H9 (cell line): Measurements from ENCODE around the gene ACOX3. TPM values are rescaled to one million over a fixed set of nuclear protein-coding genes. Genes with fewer than 3 reads are reported as not detected.

Experiments used
- DNase-seq: peaks from one replicate; pipeline ENCODE4 v3.0.0-alpha.2; 2017
- H2AFZ ChIP-seq: one replicate; pipeline ENCODE4 v1.6.1; 2013; ENCODE audit warnings: mild to moderate bottlenecking, low read length, control low read depth, moderate library complexity
- H2AK5ac ChIP-seq: 2 replicates; pipeline ENCODE4 v1.6.1; 2013; ENCODE audit warnings: low read length, control low read depth, mixed read lengths; ENCODE audit not compliant: insufficient read length
- H2BK120ac ChIP-seq: one replicate; pipeline ENCODE4 v1.6.1; 2013; ENCODE audit warnings: low read depth, mild to moderate bottlenecking, low read length, control low read depth, inconsistent platforms; ENCODE audit not compliant: poor library complexity, severe bottlenecking
- H2BK12ac ChIP-seq: 2 replicates; pipeline ENCODE4 v1.6.1; 2013; ENCODE audit warnings: low read length, control low read depth, mixed read lengths, low read depth; ENCODE audit not compliant: insufficient read length
- H2BK15ac ChIP-seq: 2 replicates; pipeline ENCODE4 v1.6.1; 2013; ENCODE audit warnings: low read depth, low read length, control low read depth
- H2BK20ac ChIP-seq: one replicate; pipeline ENCODE4 v1.6.1; 2013; ENCODE audit warnings: low read depth, mild to moderate bottlenecking, low read length, control low read depth, inconsistent platforms; ENCODE audit not compliant: poor library complexity, severe bottlenecking
- H2BK5ac ChIP-seq: 2 replicates; pipeline ENCODE4 v1.6.1; 2013; ENCODE audit warnings: low read length, control low read depth, mixed read lengths; ENCODE audit not compliant: insufficient read length
- H3K14ac ChIP-seq: 2 replicates; pipeline ENCODE4 v1.6.1; 2013; ENCODE audit warnings: low read length, control low read depth; ENCODE audit not compliant: insufficient read depth
- H3K18ac ChIP-seq: 2 replicates; pipeline ENCODE4 v1.6.1; 2013; ENCODE audit warnings: low read depth, mild to moderate bottlenecking, mixed read lengths, low read length, control low read depth; ENCODE audit not compliant: insufficient read length
- H3K23ac ChIP-seq: 2 replicates; pipeline ENCODE4 v1.6.1; 2013; ENCODE audit warnings: low read length, control low read depth, mixed read lengths, low read depth; ENCODE audit not compliant: insufficient read length
- H3K23me2 ChIP-seq: 2 replicates; pipeline ENCODE4 v1.6.1; 2013; ENCODE audit warnings: low read depth, mild to moderate bottlenecking, mixed read lengths, low read length, control low read depth; ENCODE audit not compliant: insufficient read length, poor library complexity, severe bottlenecking
- H3K27ac ChIP-seq: 2 replicates; pipeline ENCODE4 v1.5.1; 2013; ENCODE audit warnings: low read length, control low read depth, mixed read lengths, low read depth; ENCODE audit not compliant: insufficient read length
- H3K27me3 ChIP-seq: 2 replicates; pipeline ENCODE4 v1.6.1; 2013; ENCODE audit warnings: low read length, control low read depth, inconsistent platforms; ENCODE audit not compliant: insufficient read depth
- H3K4ac ChIP-seq: 2 replicates; pipeline ENCODE4 v1.6.1; 2013; ENCODE audit warnings: low read depth, mild to moderate bottlenecking, control low read depth, inconsistent platforms, low read length, moderate library complexity
- H3K4me1 ChIP-seq: 2 replicates; pipeline ENCODE4 v1.6.1; 2013; ENCODE audit warnings: low read length, control low read depth, inconsistent platforms; ENCODE audit not compliant: insufficient read depth
- H3K4me2 ChIP-seq: 2 replicates; pipeline ENCODE4 v1.6.1; 2013; ENCODE audit warnings: low read length, control low read depth, mixed read lengths; ENCODE audit not compliant: insufficient read length, insufficient read depth
- H3K56ac ChIP-seq: 2 replicates; pipeline ENCODE4 v1.6.1; 2013; ENCODE audit warnings: low read depth, mild to moderate bottlenecking, mixed read lengths, low read length, control low read depth; ENCODE audit not compliant: insufficient read length
- H3K79me1 ChIP-seq: 2 replicates; pipeline ENCODE4 v1.6.1; 2013; ENCODE audit warnings: low read depth, mild to moderate bottlenecking, moderate library complexity, low read length, control low read depth, inconsistent platforms; ENCODE audit not compliant: insufficient read depth, poor library complexity, severe bottlenecking
- H3K79me2 ChIP-seq: 2 replicates; pipeline ENCODE4 v1.6.1; 2013; ENCODE audit warnings: low read length, control low read depth, inconsistent platforms; ENCODE audit not compliant: insufficient read depth
- H3K9ac ChIP-seq: 2 replicates; pipeline ENCODE4 v1.6.1; 2013; ENCODE audit warnings: low read length, control low read depth, mixed read lengths; ENCODE audit not compliant: insufficient read length; ENCODE audit errors: extremely low read depth
- H3K9me3 ChIP-seq: one replicate; pipeline ENCODE4 v1.6.1; 2013; ENCODE audit warnings: low read depth, low read length, inconsistent platforms; ENCODE audit not compliant: control insufficient read depth
- H3T11ph ChIP-seq: one replicate; pipeline ENCODE4 v1.6.1; 2013; ENCODE audit warnings: mild to moderate bottlenecking, low read length, control low read depth, inconsistent platforms
- H4K20me1 ChIP-seq: one replicate; pipeline ENCODE4 v1.6.1; 2013; ENCODE audit not compliant: control insufficient read depth, insufficient read length, insufficient read depth
- H4K5ac ChIP-seq: 2 replicates; pipeline ENCODE4 v1.6.1; 2013; ENCODE audit warnings: low read depth, mild to moderate bottlenecking, mixed read lengths, low read length, control low read depth; ENCODE audit not compliant: insufficient read length
- H4K8ac ChIP-seq: replicated peaks from 2 replicates; pipeline ENCODE4 v1.6.1; 2013; ENCODE audit warnings: low read length, control low read depth, mixed read lengths, low read depth; ENCODE audit not compliant: insufficient read length
- H4K91ac ChIP-seq: 2 replicates; pipeline ENCODE4 v1.6.1; 2013; ENCODE audit warnings: low read depth, mild to moderate bottlenecking, moderate library complexity, mixed read lengths, low read length, control low read depth; ENCODE audit not compliant: insufficient read length
- H3K27ac Mint-ChIP-seq, 3 experiments: 2 replicates in 2 of 3; 3 replicates in 1 of 3; pipeline ENCODE4 v1.8.0; 2020 to 2021; ENCODE audit warnings: mixed read lengths in 3 of 3, mild to moderate bottlenecking in 1 of 3, moderate library complexity in 1 of 3
- H3K27me3 Mint-ChIP-seq: 2 replicates; pipeline ENCODE4 v1.8.0; 2021; ENCODE audit warnings: low read depth, mild to moderate bottlenecking, moderate library complexity, mixed read lengths
- H3K36me3 Mint-ChIP-seq, 3 experiments: 2 replicates in 2 of 3; 3 replicates in 1 of 3; pipeline ENCODE4 v1.8.0; 2020 to 2021; ENCODE audit warnings: low read depth in 3 of 3, mixed read lengths in 3 of 3; ENCODE audit not compliant: insufficient read depth in 1 of 3
- H3K4me1 Mint-ChIP-seq, 2 experiments: 2 replicates each; pipeline ENCODE4 v1.8.0; 2020; ENCODE audit warnings: mixed read lengths in 2 of 2
- H3K4me3 Mint-ChIP-seq, 2 experiments: 2 replicates in 1 of 2; 3 replicates in 1 of 2; pipeline ENCODE4 v1.8.0; 2020 to 2021; ENCODE audit warnings: mild to moderate bottlenecking in 2 of 2, mixed read lengths in 2 of 2, moderate library complexity in 1 of 2
- H3K9me3 Mint-ChIP-seq, 2 experiments: 2 replicates in 1 of 2; 3 replicates in 1 of 2; pipeline ENCODE4 v1.8.0; 2020; ENCODE audit warnings: mild to moderate bottlenecking in 2 of 2, mixed read lengths in 2 of 2, moderate library complexity in 1 of 2
- CTCF ChIP-seq: fragments of 200-600 bp; sonication (generic); conservative IDR thresholded peaks from 3 replicates; pipeline ENCODE4 v1.8.0; 2021; ENCODE audit warnings: antibody characterized with exemption, mild to moderate bottlenecking
- WGBS: extraction: QIAGEN DNeasy Blood & Tissue Kit; methylation state at CpG from one replicate; pipeline ENCODE4 v1.1.7; 2013; ENCODE audit warnings: missing lambda C conversion rate, low lambda C conversion rate, mixed read lengths; ENCODE audit not compliant: insufficient read length; ENCODE audit errors: extremely low coverage; 5-methylcytosine and 5-hydroxymethylcytosine counted together
- total RNA-seq: library from RNA; stranded (reverse); gene quantifications from 2 replicates; pipeline ENCODE4 v1.2.1, GENCODE V29; 2021

ACOX3 gene
- total RNA-seq, 1 experiment from 2014 or later, result 13.8 TPM

- Histone ChIP-seq H2BK20ac (no peak overlapping the region), H4K8ac (no peak overlapping the region), H3K56ac (no peak overlapping the region), H3K9ac (no peak overlapping the region), H3K23me2 (no peaks in the 10 kb centered on the region), H3K14ac (no peak overlapping the region), H4K20me1 (no peaks in the 10 kb centered on the region), H3K4me2 (no peak overlapping the region), H2BK120ac (no peak overlapping the region), H3T11ph (no peak overlapping the region), H2BK12ac (no peak overlapping the region), H2AFZ (no peak overlapping the region), H2BK15ac (no peak overlapping the region), H4K91ac (no peak overlapping the region), H3K4me1 (no peaks in the 10 kb centered on the region), H3K79me1 (no peaks in the 10 kb centered on the region), H3K27ac (no peak overlapping the region), H2AK5ac (no peak overlapping the region), H3K27me3 (no peaks in the 10 kb centered on the region), H2BK5ac (no peak overlapping the region), H4K5ac (no peak overlapping the region), H3K79me2 (no peaks in the 10 kb centered on the region), H3K9me3 (no peaks in the 10 kb centered on the region), H3K23ac (no peak overlapping the region), H3K18ac (no peak overlapping the region), H3K4ac (no peak overlapping the region)
- H3K27ac Mint-ChIP-seq, result no peak overlapping the region
- no peak for TF ChIP-seq CTCF
- H3K4me3 Mint-ChIP-seq, result no peak overlapping the region
- peaks cover 11% of the 10 kb centered on the region in 2 experiments for H3K4me1 Mint-ChIP-seq
- peaks cover 7 to 46% (median 43%) of the 10 kb centered on the region in 3 experiments; a peak in 6 of 7 replicates for H3K36me3 Mint-ChIP-seq
- no CpG with 5 or more reads among the region's 24 CpGs for WGBS
- no peak for DNase-seq
- H3K27me3 Mint-ChIP-seq, result no peaks in the 10 kb centered on the region
- H3K9me3 Mint-ChIP-seq, result no peaks in the 10 kb centered on the region
These were observed 30.8 kb upstream of the ACOX3 start for GRCh38 chr4:8471211-8471875.
